Measurements from ENCODE around the gene SLC4A1.

The SLC4A1 gene

GRCh38 chr17:44219616-44220212 is 48.2 kb downstream of the SLC4A1 start, which contains the start of gene UBTF:
Gene UBTF, minus strand, starts transcription at chr17:44219675. Its CDS starts 1,446 bp downstream, at chr17:44218229.
- DNase-seq, result no peak

GRCh38 chr17:44219108-44219615 is 48.8 kb downstream of the SLC4A1 start:
- no peak for DNase-seq

- peak in 1 of 2 experiments; percentile 57 for DNase-seq
Observed at GRCh38 chr17:44218344-44219107, 49.4 kb downstream of the SLC4A1 start.

GRCh38 chr17:44217738-44218343 is 50.1 kb downstream of the SLC4A1 start:
- DNase-seq, result no peak

GRCh38 chr17:44216694-44217093 is 51.2 kb downstream of the SLC4A1 start:
- no peak for DNase-seq

GRCh38 chr17:44216173-44216572 is 51.8 kb downstream of the SLC4A1 start:
- DNase-seq, result no peak

GRCh38 chr17:44214896-44215295 is 53.0 kb downstream of the SLC4A1 start:
- no peak for DNase-seq

- DNase-seq, result no peak
Observed at GRCh38 chr17:44214230-44214494, 53.8 kb downstream of the SLC4A1 start.

- DNase-seq, result no peak
Observed at GRCh38 chr17:44213403-44214229, 54.3 kb downstream of the SLC4A1 start.

GRCh38 chr17:44212507-44213402 is 55.2 kb downstream of the SLC4A1 start:
- DNase-seq, result no peak

GRCh38 chr17:44211281-44212265 is 56.4 kb downstream of the SLC4A1 start:
- no peak for DNase-seq

GRCh38 chr17:44210342-44211192 is 57.4 kb downstream of the SLC4A1 start:
- DNase-seq, result peak in 1 of 2 experiments; percentile 38

- DNase-seq, result no peak
Observed at GRCh38 chr17:44209786-44210341, 58.1 kb downstream of the SLC4A1 start.

- no peak for DNase-seq
Observed at GRCh38 chr17:44207743-44208142, 60.2 kb downstream of the SLC4A1 start.

GRCh38 chr17:44207319-44207718 is 60.6 kb downstream of the SLC4A1 start:
- DNase-seq, result no peak

GRCh38 chr17:44206825-44207155 is 61.1 kb downstream of the SLC4A1 start:
- no peak for DNase-seq

- DNase-seq, result no peak
Observed at GRCh38 chr17:44205962-44206824, 61.7 kb downstream of the SLC4A1 start.

- no peak for DNase-seq
Observed at GRCh38 chr17:44204441-44204882, 63.5 kb downstream of the SLC4A1 start.
